GM12878 (cell line): ENCODE measurements around the gene GGCX. TPM values are rescaled to one million over a fixed set of nuclear protein-coding genes. Genes with fewer than 3 reads are reported as not detected.

Experiments used
- BHLHE40 ChIP-seq, 2 experiments: fragments of 450-650 bp in 1 of 2; IDR thresholded peaks; 2 replicates each; pipeline ENCODE4 v1.6.1; 2011 to 2017; ENCODE audit warnings: low read depth in 2 of 2, borderline replicate concordance in 1 of 2, improper control_type of control experiment in 1 of 2, low read length in 1 of 2, mild to moderate bottlenecking in 1 of 2
- BRCA1 ChIP-seq: IDR thresholded peaks from 2 replicates; pipeline ENCODE4 v1.6.1; 2011; ENCODE audit warnings: low read depth, low read length, improper control_type of control experiment
- CBX3 ChIP-seq: fragments of 200-600 bp; sonication (generic); IDR thresholded peaks from 2 replicates; pipeline ENCODE4 v1.6.1; 2016; ENCODE audit warnings: low read depth, borderline replicate concordance
- CREB1 ChIP-seq: IDR thresholded peaks from 2 replicates; pipeline ENCODE4 v1.6.1; 2012; ENCODE audit warnings: low read depth, mild to moderate bottlenecking, inconsistent platforms
- EED ChIP-seq: sonication (generic); IDR thresholded peaks from 2 replicates; pipeline ENCODE4 v1.6.1; 2016; ENCODE audit warnings: antibody characterized with exemption, low read depth
- EP300 ChIP-seq, 2 experiments: fragments of 150-350 bp in 1 of 2; IDR thresholded peaks; 2 replicates each; pipeline ENCODE4 v1.6.1; 2011 to 2012; ENCODE audit warnings: low read depth in 2 of 2, low read length in 2 of 2, borderline replicate concordance in 1 of 2, improper control_type of control experiment in 1 of 2, inconsistent platforms in 1 of 2; ENCODE audit not compliant: control insufficient read depth in 1 of 2
- FOXM1 ChIP-seq: IDR thresholded peaks from 2 replicates; pipeline ENCODE4 v1.6.1; 2012; ENCODE audit warnings: low read depth, mild to moderate bottlenecking, inconsistent platforms, low read length, moderate library complexity
- GATAD2B ChIP-seq: fragments of 450-650 bp; conservative IDR thresholded peaks from 2 replicates; pipeline ENCODE4 v1.6.1; 2017; ENCODE audit warnings: low read depth, mild to moderate bottlenecking, moderate library complexity
- IKZF1 ChIP-seq: fragments of 450-650 bp; conservative IDR thresholded peaks from 2 replicates; pipeline ENCODE4 v1.6.1; 2017; ENCODE audit warnings: antibody characterized with exemption, mild to moderate bottlenecking
- KAT2A ChIP-seq: conservative IDR thresholded peaks from 2 replicates; pipeline ENCODE4 v1.6.1; 2011; ENCODE audit warnings: low read depth, low read length; ENCODE audit not compliant: control insufficient read depth
- KLF5 ChIP-seq: fragments of 450-650 bp; IDR thresholded peaks from 2 replicates; pipeline ENCODE4 v1.6.1; 2014; ENCODE audit warnings: mild to moderate bottlenecking; ENCODE audit not compliant: partially characterized antibody
- LARP7 ChIP-seq: fragments of 450-650 bp; IDR thresholded peaks from 2 replicates; pipeline ENCODE4 v1.6.1; 2017; ENCODE audit warnings: mild to moderate bottlenecking
- MEF2A ChIP-seq: IDR thresholded peaks from 2 replicates; pipeline ENCODE4 v1.6.1; 2011; ENCODE audit warnings: low read depth, mild to moderate bottlenecking, low read length, moderate library complexity; ENCODE audit not compliant: insufficient read depth
- MYC ChIP-seq: IDR thresholded peaks from 2 replicates; pipeline ENCODE4 v1.6.1; 2011; ENCODE audit warnings: mild to moderate bottlenecking, low read length, moderate library complexity, inconsistent platforms; ENCODE audit not compliant: insufficient read depth, insufficient replicate concordance, insufficient read length, severe bottlenecking
- RFX5 ChIP-seq: IDR thresholded peaks from 2 replicates; pipeline ENCODE4 v1.6.1; 2011; ENCODE audit warnings: low read depth, low read length, improper control_type of control experiment
- RUNX3 ChIP-seq: IDR thresholded peaks from 2 replicates; pipeline ENCODE4 v1.6.1; 2012; ENCODE audit warnings: low read length, inconsistent platforms
- SMAD5 ChIP-seq: IDR thresholded peaks from 2 replicates; pipeline ENCODE4 v1.6.1; 2016; ENCODE audit warnings: antibody characterized with exemption, low read depth
- YBX1 ChIP-seq: fragments of 450-650 bp; IDR thresholded peaks from 2 replicates; pipeline ENCODE4 v1.6.1; 2016; ENCODE audit warnings: antibody characterized with exemption
- ZZZ3 ChIP-seq: IDR thresholded peaks from 2 replicates; pipeline ENCODE4 v1.6.1; 2011; ENCODE audit warnings: low read depth; ENCODE audit not compliant: control insufficient read depth, insufficient read length
- polyA plus RNA-seq, 11 experiments: library from polyadenylated mRNA; depleted of rRNA in 4 of 11; unstranded in 6 of 11; stranded (reverse) in 5 of 11; fragments of >200 nt; fragmentation: Nextera tagmentation in 4 of 11; fragmentation: Illumina TruSeq in 1 of 11; extraction: Ambion mirVana in 4 of 11; extraction: Trizol in 1 of 11; gene quantifications; 1 replicate in 1 of 11; 2 replicates in 10 of 11; pipeline versions ENCODE4 v1.2.1 to v1.2.3, GENCODE V29; 2011 to 2016; ENCODE audit warnings: inconsistent platforms in 2 of 11, missing spikeins in 2 of 11, low read depth in 1 of 11
- total RNA-seq, 4 experiments: library from RNA; depleted of rRNA in 3 of 4; stranded (reverse); fragments of >200 nt in 3 of 4; fragmentation: Illumina TruSeq in 1 of 4; extraction: Trizol in 1 of 4; gene quantifications; 2 replicates each; pipeline versions ENCODE4 v1.2.1 to v1.2.3, GENCODE V29; 2013 to 2021
- TF ChIP-seq, protein P1 (sequence below): IDR thresholded peaks from 2 replicates; pipeline ENCODE4 v1.6.1; 2012; ENCODE audit warnings: low read depth, low read length, improper control_type of control experiment
- TF ChIP-seq, protein P2 (sequence below): fragments of 450-650 bp; IDR thresholded peaks from 2 replicates; pipeline ENCODE4 v1.6.1; 2017; ENCODE audit warnings: mild to moderate bottlenecking, low read depth, inconsistent platforms; ENCODE audit not compliant: poor library complexity, severe bottlenecking
- TF ChIP-seq, protein P3 (sequence below): fragments of 450-650 bp; IDR thresholded peaks from 2 replicates; pipeline ENCODE4 v1.6.1; 2014; ENCODE audit warnings: mild to moderate bottlenecking
- TF ChIP-seq, protein P4 (sequence below): IDR thresholded peaks from 2 replicates; pipeline ENCODE4 v1.6.1; 2011; ENCODE audit warnings: borderline replicate concordance, low read depth, mild to moderate bottlenecking, moderate library complexity, low read length; ENCODE audit not compliant: insufficient read depth, poor library complexity, severe bottlenecking
- TF ChIP-seq, protein P5 (sequence below): IDR thresholded peaks from 2 replicates; pipeline ENCODE4 v1.6.1; 2012; ENCODE audit warnings: low read depth, low read length, improper control_type of control experiment

The GGCX gene
- total and polyA plus RNA-seq, 10 of the 15 experiments (the other 5 are each of a cell fraction or from before 2014, with no cell fraction given), result 18.1 to 52.7 (median 25.0) TPM

DNA sequence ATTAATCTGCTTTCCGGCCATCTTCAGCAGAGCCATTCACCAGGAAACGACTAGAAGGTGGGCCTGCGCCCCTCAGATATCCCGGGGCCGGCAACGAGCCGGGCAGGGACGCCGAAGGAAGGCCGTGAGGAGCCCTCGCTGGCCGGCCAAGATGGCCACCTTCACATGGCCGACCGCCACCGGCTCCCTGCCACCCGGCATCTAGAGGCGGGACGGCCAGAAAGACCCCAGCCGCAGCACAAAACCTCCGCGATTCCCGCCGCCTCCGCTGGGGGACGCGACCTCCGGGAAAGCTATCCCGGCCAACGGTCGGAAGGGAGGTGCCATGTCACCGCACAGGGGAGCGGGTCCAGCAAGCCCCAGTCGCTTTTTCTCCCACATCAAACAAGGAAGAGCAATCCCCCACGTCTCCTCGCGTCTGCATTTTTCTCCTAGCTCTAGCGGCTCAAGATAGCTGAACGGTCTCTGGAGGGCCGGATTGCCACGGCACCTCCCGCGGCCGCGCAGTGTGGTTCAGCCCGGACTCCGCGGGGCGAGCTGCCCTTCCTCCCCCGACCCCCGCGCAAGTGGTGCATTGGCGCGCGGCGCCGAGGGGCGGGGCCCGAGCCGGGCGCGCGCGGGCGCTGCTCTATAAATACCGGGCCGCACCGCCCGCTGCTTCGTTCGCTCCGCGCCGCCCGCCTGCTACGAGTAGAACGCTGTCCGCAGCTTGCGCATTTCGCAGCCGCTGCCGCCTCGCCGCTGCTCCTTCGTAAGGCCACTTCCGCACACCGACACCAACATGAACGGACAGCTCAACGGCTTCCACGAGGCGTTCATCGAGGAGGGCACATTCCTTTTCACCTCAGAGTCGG lies 22.6 kb downstream of the GGCX start, which contains the start of gene MAT2A (continued):
- no peak for TF ChIP-seq KAT2A
- TF ChIP-seq LARP7, result peak; percentile 97
- TF ChIP-seq, protein P1, sequence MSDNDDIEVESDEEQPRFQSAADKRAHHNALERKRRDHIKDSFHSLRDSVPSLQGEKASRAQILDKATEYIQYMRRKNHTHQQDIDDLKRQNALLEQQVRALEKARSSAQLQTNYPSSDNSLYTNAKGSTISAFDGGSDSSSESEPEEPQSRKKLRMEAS, result peak; percentile 71
- TF ChIP-seq, protein P2, sequence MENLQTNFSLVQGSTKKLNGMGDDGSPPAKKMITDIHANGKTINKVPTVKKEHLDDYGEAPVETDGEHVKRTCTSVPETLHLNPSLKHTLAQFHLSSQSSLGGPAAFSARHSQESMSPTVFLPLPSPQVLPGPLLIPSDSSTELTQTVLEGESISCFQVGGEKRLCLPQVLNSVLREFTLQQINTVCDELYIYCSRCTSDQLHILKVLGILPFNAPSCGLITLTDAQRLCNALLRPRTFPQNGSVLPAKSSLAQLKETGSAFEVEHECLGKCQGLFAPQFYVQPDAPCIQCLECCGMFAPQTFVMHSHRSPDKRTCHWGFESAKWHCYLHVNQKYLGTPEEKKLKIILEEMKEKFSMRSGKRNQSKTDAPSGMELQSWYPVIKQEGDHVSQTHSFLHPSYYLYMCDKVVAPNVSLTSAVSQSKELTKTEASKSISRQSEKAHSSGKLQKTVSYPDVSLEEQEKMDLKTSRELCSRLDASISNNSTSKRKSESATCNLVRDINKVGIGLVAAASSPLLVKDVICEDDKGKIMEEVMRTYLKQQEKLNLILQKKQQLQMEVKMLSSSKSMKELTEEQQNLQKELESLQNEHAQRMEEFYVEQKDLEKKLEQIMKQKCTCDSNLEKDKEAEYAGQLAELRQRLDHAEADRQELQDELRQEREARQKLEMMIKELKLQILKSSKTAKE, result peak; percentile 96
- no peak for TF ChIP-seq CBX3
- TF ChIP-seq KLF5, result peak; percentile 99
- TF ChIP-seq YBX1, result no peak
- TF ChIP-seq FOXM1, result peak; percentile 17; the same call in 1 of the 2 replicates
- peak; percentile 96 for TF ChIP-seq IKZF1
- TF ChIP-seq SMAD5, result peak; percentile 98
- peak; percentile 73 for TF ChIP-seq MYC
- peak; percentile 89 for TF ChIP-seq EED
- TF ChIP-seq, protein P3, sequence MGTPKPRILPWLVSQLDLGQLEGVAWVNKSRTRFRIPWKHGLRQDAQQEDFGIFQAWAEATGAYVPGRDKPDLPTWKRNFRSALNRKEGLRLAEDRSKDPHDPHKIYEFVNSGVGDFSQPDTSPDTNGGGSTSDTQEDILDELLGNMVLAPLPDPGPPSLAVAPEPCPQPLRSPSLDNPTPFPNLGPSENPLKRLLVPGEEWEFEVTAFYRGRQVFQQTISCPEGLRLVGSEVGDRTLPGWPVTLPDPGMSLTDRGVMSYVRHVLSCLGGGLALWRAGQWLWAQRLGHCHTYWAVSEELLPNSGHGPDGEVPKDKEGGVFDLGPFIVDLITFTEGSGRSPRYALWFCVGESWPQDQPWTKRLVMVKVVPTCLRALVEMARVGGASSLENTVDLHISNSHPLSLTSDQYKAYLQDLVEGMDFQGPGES, result peak; percentile 55; the same call in 1 of the 2 replicates
- TF ChIP-seq CREB1, result peak; percentile 60; the same call in 1 of the 2 replicates
- peak; percentile 98 for TF ChIP-seq BHLHE40 (IDR thresholded peaks at IDR 0.05; ENCODE audit: borderline replicate concordance in 1 of 2, low read depth in 2 of 2, low read length in 1 of 2)
- TF ChIP-seq, protein P4, sequence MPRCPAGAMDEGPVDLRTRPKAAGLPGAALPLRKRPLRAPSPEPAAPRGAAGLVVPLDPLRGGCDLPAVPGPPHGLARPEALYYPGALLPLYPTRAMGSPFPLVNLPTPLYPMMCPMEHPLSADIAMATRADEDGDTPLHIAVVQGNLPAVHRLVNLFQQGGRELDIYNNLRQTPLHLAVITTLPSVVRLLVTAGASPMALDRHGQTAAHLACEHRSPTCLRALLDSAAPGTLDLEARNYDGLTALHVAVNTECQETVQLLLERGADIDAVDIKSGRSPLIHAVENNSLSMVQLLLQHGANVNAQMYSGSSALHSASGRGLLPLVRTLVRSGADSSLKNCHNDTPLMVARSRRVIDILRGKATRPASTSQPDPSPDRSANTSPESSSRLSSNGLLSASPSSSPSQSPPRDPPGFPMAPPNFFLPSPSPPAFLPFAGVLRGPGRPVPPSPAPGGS, result peak; percentile 61
- TF ChIP-seq, protein P5, sequence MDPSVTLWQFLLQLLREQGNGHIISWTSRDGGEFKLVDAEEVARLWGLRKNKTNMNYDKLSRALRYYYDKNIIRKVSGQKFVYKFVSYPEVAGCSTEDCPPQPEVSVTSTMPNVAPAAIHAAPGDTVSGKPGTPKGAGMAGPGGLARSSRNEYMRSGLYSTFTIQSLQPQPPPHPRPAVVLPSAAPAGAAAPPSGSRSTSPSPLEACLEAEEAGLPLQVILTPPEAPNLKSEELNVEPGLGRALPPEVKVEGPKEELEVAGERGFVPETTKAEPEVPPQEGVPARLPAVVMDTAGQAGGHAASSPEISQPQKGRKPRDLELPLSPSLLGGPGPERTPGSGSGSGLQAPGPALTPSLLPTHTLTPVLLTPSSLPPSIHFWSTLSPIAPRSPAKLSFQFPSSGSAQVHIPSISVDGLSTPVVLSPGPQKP, result peak; percentile 58
- no peak for TF ChIP-seq BRCA1
- TF ChIP-seq GATAD2B, result peak; percentile 69; the same call in 1 of the 2 replicates
- 0 out of 2 replicates have a peak, but pooled peaks have one; percentile 11 for TF ChIP-seq MEF2A
- TF ChIP-seq RUNX3, result peak; percentile 75
- TF ChIP-seq ZZZ3, result no peak
- no peak for TF ChIP-seq RFX5
- TF ChIP-seq EP300 (IDR thresholded peaks at IDR 0.05; ENCODE audit: borderline replicate concordance in 1 of 2, control insufficient read depth in 1 of 2, low read depth in 2 of 2, low read length in 2 of 2), result no peak
